Measurements from ENCODE around the gene EGR1.
"Not testable (repeated sequence)": the region's sequence is repeated elsewhere in the genome, so short reads cannot be mapped to it uniquely, and the experiment has no call there.

EGR1 gene

GRCh38 chr5:138469540-138470321, 4.5 kb downstream of the EGR1 start:
- DNase-seq (ENCODE audit: low read depth in 3 of 3) = peak in 1 of 3 experiments; percentile 45

GRCh38 chr5:138470322-138471051, 5.2 kb downstream of the EGR1 start:
- DNase-seq (ENCODE audit: low read depth in 3 of 3) = no peak

- DNase-seq (ENCODE audit: low read depth in 3 of 3) = no peak
These were observed 5.7 kb downstream of the EGR1 start for GRCh38 chr5:138471052-138471361.

GRCh38 chr5:138472353-138472752, 7.1 kb downstream of the EGR1 start:
- DNase-seq (ENCODE audit: low read depth in 3 of 3) = no peak

GRCh38 chr5:138473151-138473550, 7.9 kb downstream of the EGR1 start:
- not testable (repeated sequence) for DNase-seq (ENCODE audit: low read depth in 3 of 3)

- DNase-seq (ENCODE audit: low read depth in 3 of 3) = no peak
These were observed 11.6 kb downstream of the EGR1 start for GRCh38 chr5:138476918-138477317.

- no peak for DNase-seq (ENCODE audit: low read depth in 3 of 3)
These were observed 17.4 kb downstream of the EGR1 start for GRCh38 chr5:138482638-138483037.

- DNase-seq (ENCODE audit: low read depth in 3 of 3) = no peak
These were observed 23.2 kb downstream of the EGR1 start for GRCh38 chr5:138488481-138488945.

GRCh38 chr5:138489683-138490061, 24.4 kb downstream of the EGR1 start:
- no peak for DNase-seq (ENCODE audit: low read depth in 3 of 3)

GRCh38 chr5:138490648-138491283, 25.5 kb downstream of the EGR1 start:
- no peak for DNase-seq (ENCODE audit: low read depth in 3 of 3)

GRCh38 chr5:138491284-138491648, 26.0 kb downstream of the EGR1 start:
- DNase-seq (ENCODE audit: low read depth in 3 of 3) = no peak

GRCh38 chr5:138491669-138492559, 26.6 kb downstream of the EGR1 start:
- peak; percentile 69 to 75 (median 75) for DNase-seq (ENCODE audit: low read depth in 3 of 3)

GRCh38 chr5:138492560-138493045, 27.3 kb downstream of the EGR1 start:
- no peak for DNase-seq (ENCODE audit: low read depth in 3 of 3)

- no peak for DNase-seq (ENCODE audit: low read depth in 3 of 3)
These were observed 30.1 kb downstream of the EGR1 start for GRCh38 chr5:138495351-138495750.

- DNase-seq (ENCODE audit: low read depth in 3 of 3) = no peak
These were observed 33.1 kb downstream of the EGR1 start for GRCh38 chr5:138498376-138498775.

GRCh38 chr5:138502121-138502520, 36.8 kb downstream of the EGR1 start:
- DNase-seq (ENCODE audit: low read depth in 3 of 3) = no peak

GRCh38 chr5:138502521-138502920, 37.2 kb downstream of the EGR1 start:
- DNase-seq (ENCODE audit: low read depth in 3 of 3) = no peak

GRCh38 chr5:138503487-138504270, 38.4 kb downstream of the EGR1 start:
- no peak for DNase-seq (ENCODE audit: low read depth in 3 of 3)

GRCh38 chr5:138504799-138505198, 39.5 kb downstream of the EGR1 start:
- no peak for DNase-seq (ENCODE audit: low read depth in 3 of 3)

- DNase-seq (ENCODE audit: low read depth in 3 of 3) = no peak
These were observed 41.4 kb downstream of the EGR1 start for GRCh38 chr5:138506370-138507306.
